HG03064 (cell line): Measurements from ENCODE around the gene RPS3.
"Not testable (repeated sequence)": the region's sequence is repeated elsewhere in the genome, so short reads cannot be mapped to it uniquely, and the experiment has no call there.

Experiments
- ATAC-seq: cut with Tn5 transposase; IDR thresholded peaks from one replicate; pipeline ENCODE4 v1.9.1; 2021; ENCODE audit warnings: low read depth; ENCODE audit not compliant: unreplicated experiment

RPS3 gene

GRCh38 chr11:75409971-75410370 is 10.7 kb downstream of the RPS3 start:
- ATAC-seq, result not testable (repeated sequence)

DNA sequence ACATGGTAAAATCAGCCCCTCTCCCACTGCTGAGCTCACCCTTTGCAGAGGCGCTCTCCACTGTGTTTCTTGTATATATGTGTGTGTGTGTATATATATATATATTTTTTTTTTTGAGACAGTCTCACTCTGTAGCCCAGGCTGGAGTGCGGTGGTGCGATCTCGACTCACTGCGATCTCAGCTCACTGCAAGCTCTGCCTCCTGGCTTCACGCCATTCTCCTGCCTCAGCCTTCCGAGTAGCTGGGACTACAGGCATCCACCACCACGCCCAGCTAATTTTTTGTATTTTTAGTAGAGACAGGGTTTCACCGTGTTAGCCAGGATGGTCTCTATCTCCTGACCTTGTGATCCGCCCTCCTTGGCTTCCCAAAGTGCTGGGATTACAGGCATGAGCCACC is 13.8 kb downstream of the RPS3 start:
- ATAC-seq, result not testable (repeated sequence)

DNA sequence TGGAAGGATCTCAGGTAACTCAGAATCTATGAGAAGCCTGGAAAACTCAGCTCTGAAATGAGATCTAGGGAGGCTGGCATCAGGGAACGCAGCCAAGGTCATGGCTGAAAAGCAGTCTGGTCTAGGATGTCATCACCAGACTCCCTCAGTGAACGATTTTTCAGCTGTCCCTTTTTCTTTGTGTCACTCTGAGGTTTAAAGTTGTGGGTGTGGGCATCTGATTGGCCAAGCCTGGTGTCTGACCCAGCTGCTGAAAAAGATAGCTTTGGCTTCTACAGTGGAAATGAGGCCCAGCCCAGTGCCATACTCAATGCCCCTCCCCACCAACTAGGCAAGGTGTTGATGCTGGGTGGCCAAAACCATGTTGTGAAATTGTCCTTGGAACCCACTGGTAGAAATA is 14.5 kb downstream of the RPS3 start:
- no peak for ATAC-seq

- ATAC-seq, result no peak
These were observed 21.1 kb downstream of the RPS3 start for GRCh38 chr11:75420224-75421034.

- ATAC-seq, result no peak
These were observed 21.8 kb downstream of the RPS3 start for GRCh38 chr11:75421035-75421602.

DNA sequence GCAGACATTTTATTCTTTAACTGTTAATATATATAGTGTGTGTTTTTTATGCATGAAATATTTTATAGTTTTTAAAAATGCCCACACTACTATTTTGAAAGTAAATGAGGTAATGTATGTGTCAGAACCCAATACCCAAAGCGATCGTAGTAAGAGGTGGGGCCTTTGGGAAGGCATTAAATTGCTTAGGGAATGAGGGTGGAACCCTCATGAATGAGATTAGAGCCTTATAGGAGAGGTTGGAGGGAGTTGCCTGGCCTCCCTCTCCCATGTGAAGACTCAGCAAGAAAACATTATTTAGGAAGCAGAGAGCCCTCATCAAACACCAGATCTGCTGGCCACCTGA is 22.6 kb downstream of the RPS3 start:
- ATAC-seq, result no peak

- no peak for ATAC-seq
These were observed 23.2 kb downstream of the RPS3 start for GRCh38 chr11:75422248-75423231.

DNA sequence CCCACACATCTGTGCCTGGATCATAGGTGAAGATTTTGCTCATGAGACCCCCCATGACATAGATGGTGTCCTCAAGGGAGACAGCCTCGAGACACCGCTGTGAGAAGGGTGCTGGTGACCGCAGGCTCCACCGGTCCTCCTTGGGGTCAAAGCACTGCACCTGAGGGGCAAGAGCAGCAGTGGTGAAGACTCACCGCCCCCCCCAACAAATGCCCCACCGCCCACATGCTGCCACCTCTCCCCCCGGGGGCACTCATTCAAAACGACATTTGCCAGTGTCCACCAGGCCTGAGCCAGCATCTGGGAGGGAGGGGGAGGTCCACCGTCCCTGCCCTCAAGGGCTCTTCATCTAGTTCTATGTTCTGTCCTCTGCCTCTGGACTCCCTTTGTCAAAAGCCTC is 24.4 kb downstream of the RPS3 start:
- ATAC-seq, result no peak

DNA sequence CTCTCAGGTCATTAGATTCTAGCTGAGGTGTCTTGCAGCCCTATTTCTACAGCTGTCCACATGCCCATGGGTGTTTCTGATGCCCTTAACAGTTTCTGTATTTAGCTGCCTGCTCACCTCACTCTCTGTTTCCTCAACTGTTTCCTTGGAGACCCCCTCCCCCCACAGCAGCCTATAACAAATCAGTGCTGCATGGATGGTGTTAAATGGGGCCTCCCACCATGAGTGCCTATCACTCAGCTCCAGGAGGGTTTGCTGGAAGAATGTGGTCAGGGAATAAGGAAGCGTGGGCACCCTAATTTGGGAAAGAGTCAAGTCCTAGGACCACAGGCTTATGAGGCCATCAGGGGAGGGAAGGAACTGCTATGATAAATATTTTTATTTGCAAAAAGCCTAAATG is 25.1 kb downstream of the RPS3 start:
- no peak for ATAC-seq

- no peak for ATAC-seq
These were observed 26.1 kb downstream of the RPS3 start for GRCh38 chr11:75425422-75425821.

- ATAC-seq, result no peak
These were observed 27.4 kb downstream of the RPS3 start for GRCh38 chr11:75426720-75427086.

GRCh38 chr11:75427181-75427580 is 27.9 kb downstream of the RPS3 start:
- ATAC-seq, result no peak

DNA sequence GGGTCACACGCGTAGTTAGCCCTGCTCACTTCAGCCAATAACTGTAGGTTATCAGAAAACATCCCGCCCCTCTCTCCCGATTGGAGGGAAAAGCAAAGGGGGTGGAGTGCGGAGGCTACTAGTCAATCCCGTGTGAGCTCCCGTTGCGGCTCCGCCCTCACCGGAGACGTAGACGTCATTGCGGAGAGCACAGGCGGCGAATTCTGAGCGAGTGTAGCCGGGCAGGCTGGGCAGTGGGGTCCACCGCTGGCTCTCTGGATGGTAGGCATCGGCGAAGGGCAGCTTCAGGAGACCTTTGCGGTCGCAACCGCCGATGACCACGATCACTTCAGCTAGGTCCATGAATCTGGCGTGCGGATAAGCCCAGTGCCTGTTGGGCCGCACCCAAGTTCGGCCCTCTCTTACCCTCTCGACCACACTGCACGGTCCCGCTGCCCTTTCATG is 29.0 kb downstream of the RPS3 start:
- ATAC-seq, result no peak

GRCh38 chr11:75428989-75429640 is 29.8 kb downstream of the RPS3 start:
- no peak for ATAC-seq

DNA sequence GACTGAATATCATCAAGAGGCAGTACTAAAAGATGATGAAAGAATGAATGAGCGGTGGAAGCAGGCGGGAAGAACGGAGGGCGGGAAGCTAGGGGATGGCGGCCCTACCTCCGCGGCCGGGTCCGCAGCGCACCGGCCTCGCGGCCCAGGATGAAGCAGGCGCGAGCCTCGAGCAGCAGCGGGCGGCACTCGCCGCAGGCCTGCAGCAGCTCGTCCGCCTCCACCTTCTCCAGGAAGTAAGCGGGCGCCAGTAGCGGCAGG is 30.3 kb downstream of the RPS3 start:
- ATAC-seq, result no peak

- no peak for ATAC-seq
These were observed 30.8 kb downstream of the RPS3 start for GRCh38 chr11:75429902-75430713.

- ATAC-seq, result no peak
These were observed 31.6 kb downstream of the RPS3 start for GRCh38 chr11:75430714-75431532.

DNA sequence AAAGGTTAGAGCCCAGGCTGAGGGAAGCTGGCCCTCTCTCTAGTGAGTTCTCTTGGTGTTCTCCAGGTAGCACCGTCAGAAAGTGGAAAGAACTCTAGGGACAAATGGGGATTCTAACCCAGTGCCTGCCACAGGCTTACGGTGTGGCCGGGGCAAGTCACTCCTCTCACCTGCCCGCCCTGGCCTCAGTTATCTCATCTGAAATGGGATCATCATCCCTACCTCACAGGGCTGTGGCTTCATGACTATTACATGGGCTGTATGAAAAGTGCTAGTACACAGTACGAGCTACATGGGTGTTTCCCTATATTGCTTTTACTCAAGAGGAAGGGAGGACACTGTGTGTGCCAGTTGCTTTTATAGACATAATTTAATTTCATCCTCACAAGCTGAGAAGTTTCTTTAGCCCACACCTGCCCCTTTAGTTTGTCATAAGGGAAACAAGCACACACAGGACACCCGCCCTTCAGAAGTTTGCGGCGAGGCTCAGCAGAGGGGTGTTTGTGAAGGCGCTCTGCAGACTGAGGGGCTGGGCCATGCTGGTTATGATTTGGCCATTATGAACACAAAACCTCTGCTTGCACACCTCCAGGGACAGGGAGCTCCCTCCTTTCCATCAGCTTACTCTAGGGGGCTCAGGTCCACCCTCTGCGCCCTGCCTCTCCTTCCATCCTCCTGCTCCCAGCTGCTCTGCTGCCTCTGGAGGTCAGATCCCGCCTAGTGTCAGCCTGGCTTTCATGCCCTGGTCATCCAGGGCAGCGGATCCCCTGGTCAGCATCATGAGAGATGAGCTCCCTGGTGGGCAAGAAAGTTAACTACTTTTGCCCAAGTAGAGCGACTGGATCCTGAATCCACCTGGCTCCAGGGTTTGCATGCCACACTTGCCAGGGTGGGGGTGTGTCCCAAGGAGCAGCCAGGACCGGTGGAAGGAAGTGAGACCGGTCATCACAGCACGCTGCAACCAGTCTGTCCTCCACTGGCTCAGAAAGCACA is 32.5 kb downstream of the RPS3 start:
- ATAC-seq, result no peak
